Right lobe of liver (tissue), 6 donors: Measurements from ENCODE around the gene PPCS. TPM values are rescaled to one million over a fixed set of nuclear protein-coding genes. Genes with fewer than 3 reads are reported as not detected.

Experiments used
- ATAC-seq, 4 donors: fragments of 200-7000 bp; cut with Tn5 transposase; one replicate each; pipeline ENCODE4 v1.9.1; 2020; ENCODE audit warnings: mild to moderate bottlenecking in 4 of 4, moderate library complexity in 4 of 4
- DNase-seq, 3 donors: peaks; one replicate each; pipeline ENCODE4 v3.0.0-alpha.2; 2020
- H3K27ac ChIP-seq, 3 donors: fragments of 200-600 bp; one replicate each; pipeline ENCODE4 v1.8.0; 2022
- H3K27me3 ChIP-seq, 2 donors: fragments of 200-600 bp; one replicate each; pipeline ENCODE4 v1.8.0; 2022
- H3K36me3 ChIP-seq, 4 donors: fragments of 200-600 bp; sonication (generic) in 1 of 4; one replicate each; pipeline versions ENCODE4 v1.5.1 to v1.8.0; 2017 to 2022; ENCODE audit warnings: control low read depth in 1 of 4
- H3K4me1 ChIP-seq, 4 donors: fragments of 200-600 bp; sonication (generic) in 1 of 4; one replicate each; pipeline versions ENCODE4 v1.5.1 to v1.8.0; 2017 to 2022; ENCODE audit warnings: control low read depth in 1 of 4
- H3K4me3 ChIP-seq, 3 donors: fragments of 200-600 bp; one replicate each; pipeline ENCODE4 v1.8.0; 2022
- H3K9me3 ChIP-seq, 4 donors: fragments of 200-600 bp; sonication (generic) in 1 of 4; one replicate each; pipeline versions ENCODE4 v1.5.1 to v1.8.0; 2017 to 2022; ENCODE audit warnings: control low read depth in 1 of 4
- CTCF ChIP-seq, 4 donors: fragments of 200-600 bp in 3 of 4; fragments of 450-650 bp in 1 of 4; IDR thresholded peaks; one replicate each; pipeline versions ENCODE4 v1.5.1 to v1.8.0; 2016 to 2022; ENCODE audit warnings: antibody characterized with exemption in 4 of 4, mild to moderate bottlenecking in 2 of 4
- POLR2A ChIP-seq: fragments of 450-650 bp; IDR thresholded peaks from one replicate; pipeline ENCODE4 v1.6.1; 2017; ENCODE audit warnings: antibody characterized with exemption, mild to moderate bottlenecking
- WGBS: methylation state at CpG from one replicate; pipeline ENCODE4 v1.1.6; 2018; ENCODE audit warnings: low coverage, low lambda C conversion rate; ENCODE audit not compliant: insufficient coverage; ENCODE audit errors: missing lambda C conversion rate; 5-methylcytosine and 5-hydroxymethylcytosine counted together
- intact Hi-C, 2 donors: fragments of 100-400 bp; cut with DNase I; formaldehyde crosslinking; loops; one replicate each; pipeline versions ENCODE4 v1.11.2 to v1.14.1; 2022
- total RNA-seq, 6 experiments: library from RNA; depleted of rRNA in 2 of 6; stranded (reverse); fragments of >200 nt in 2 of 6; fragmentation: NEBNext Ultra II Directional in 3 of 6; extraction: Animal tissue kit (Norgen Biotek cat#: 25700) in 3 of 6; gene quantifications; one replicate each; pipeline versions ENCODE4 v1.1.0 to v1.2.4, GENCODE V29; 2016 to 2023
- donor health status: DM: no; HTN: yes; CAD: no.
- donor health status: DM: no; HTN: no; CAD: no.
- donor health status: DM: no; HTN: no; CAD: no.
- donor health status: DM: no; HTN: yes; CAD: no.
- donor health status: DM: no; HTN: yes; CAD: no.

The PPCS gene
- total RNA-seq, 6 experiments from 2014 or later: 36.3 to 44.1 (median 42.7) TPM

- H3K4me3 ChIP-seq: no peak overlapping the region
- WGBS: no CpG with 5 or more reads among the region's 5 CpGs
- no peaks in the 10 kb centered on the region for H3K27me3 ChIP-seq
- no peaks in the 10 kb centered on the region for H3K9me3 ChIP-seq
- TF ChIP-seq POLR2A: no peak
- no peak for TF ChIP-seq CTCF (IDR thresholded peaks at IDR 0.05)
- H3K27ac ChIP-seq: no peak overlapping the region
- intact Hi-C loops: no loop called here
- DNase-seq (no peak), ATAC-seq (no peak)
- H3K4me1 ChIP-seq: peaks cover 0 to 10% (median 0%) of the 10 kb centered on the region in 4 donors
- H3K36me3 ChIP-seq: no peaks in the 10 kb centered on the region
Measured at GRCh38 chr1:42419126-42419821, 37.1 kb upstream of the PPCS start.

- 80% methylated on average over 7 of the region's 7 CpGs for WGBS
- H3K4me1 ChIP-seq: peaks cover 0 to 10% (median 0%) of the 10 kb centered on the region in 4 donors
- TF ChIP-seq CTCF (IDR thresholded peaks at IDR 0.05) (no peak), POLR2A (no peak)
- intact Hi-C loops: no loop called here
- no peaks in the 10 kb centered on the region for H3K9me3 ChIP-seq
- no peaks in the 10 kb centered on the region for H3K36me3 ChIP-seq
- no peak for DNase-seq
- H3K27me3 ChIP-seq: no peaks in the 10 kb centered on the region
- H3K4me3 ChIP-seq: no peak overlapping the region
- ATAC-seq: no peak
- no peak overlapping the region for H3K27ac ChIP-seq
Measured at GRCh38 chr1:42420121-42420520, 36.2 kb upstream of the PPCS start.

DNA sequence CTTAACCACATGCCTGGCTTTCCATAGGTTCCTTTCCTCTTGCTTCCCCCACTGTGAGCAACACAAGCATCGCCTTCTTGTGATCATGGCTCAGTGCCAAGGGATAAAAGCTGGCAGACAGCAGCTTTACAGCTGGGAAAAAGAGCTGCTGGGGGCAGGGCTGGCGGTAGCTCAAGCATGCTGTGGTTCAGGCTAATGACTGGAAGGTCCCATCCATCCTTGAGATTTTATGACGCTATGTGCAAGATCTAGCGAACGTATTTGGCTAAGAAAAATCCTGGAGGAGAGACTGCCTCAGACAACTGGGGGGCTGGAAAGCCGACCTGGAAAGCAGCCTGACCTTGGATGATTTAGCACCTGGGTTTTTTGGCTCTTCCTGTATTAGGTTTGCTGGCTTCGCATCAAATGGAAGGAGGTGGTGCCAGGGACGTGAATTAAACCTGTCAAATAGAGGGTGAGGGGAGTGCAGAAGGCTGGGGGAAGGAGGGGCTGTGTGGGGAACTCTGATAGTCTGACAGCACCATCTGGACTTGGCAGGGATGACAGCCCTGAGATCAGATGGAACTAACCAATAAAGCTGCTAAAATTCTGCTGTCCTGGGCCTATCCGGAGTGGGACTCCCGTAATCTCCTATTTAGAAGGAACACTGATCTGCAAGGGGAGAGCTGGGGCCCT is 35.3 kb upstream of the PPCS start:
- Histone ChIP-seq H3K27ac (no peak overlapping the region), H3K9me3 (no peaks in the 10 kb centered on the region), H3K36me3 (no peaks in the 10 kb centered on the region)

GRCh38 chr1:42422737-42423136 is 33.6 kb upstream of the PPCS start:
- Histone ChIP-seq H3K4me3 (no peak overlapping the region), H3K27me3 (no peaks in the 10 kb centered on the region), H3K9me3 (no peaks in the 10 kb centered on the region), H3K36me3 (no peaks in the 10 kb centered on the region), H3K27ac (no peak overlapping the region), H3K4me1 (peaks cover 0 to 10% (median 0%) of the 10 kb centered on the region in 4 donors)
- intact Hi-C loops: no loop called here
- 77% methylated on average over 9 of the region's 9 CpGs for WGBS
- TF ChIP-seq CTCF (IDR thresholded peaks at IDR 0.05) (no peak), POLR2A (no peak)
- DNase-seq (no peak), ATAC-seq (no peak)

More for the DNA sequence above, 35.3 kb upstream of the PPCS start:
- intact Hi-C loops: no loop called here
- Histone ChIP-seq H3K4me3 (no peak overlapping the region), H3K27me3 (no peaks in the 10 kb centered on the region), H3K4me1 (peaks cover 0 to 10% (median 0%) of the 10 kb centered on the region in 4 donors)
- DNase-seq (no peak), ATAC-seq (no peak)
- TF ChIP-seq CTCF (IDR thresholded peaks at IDR 0.05): no peak
- WGBS: 21% methylated on average over 5 of the region's 10 CpGs
